ENCODE measurements around the gene TFAM. TPM values are rescaled to one million over a fixed set of nuclear protein-coding genes. Genes with fewer than 3 reads are reported as not detected.
A peak's percentile ranks its signal among the peaks of the same experiment; 100 is the strongest.
"Not testable (repeated sequence)": the region's sequence is repeated elsewhere in the genome, so short reads cannot be mapped to it uniquely, and the experiment has no call there.

TFAM gene
- total RNA-seq, 1 donor from 2014 or later = 33.3 TPM

GRCh38 chr10:58372607-58373441 lies 12.4 kb upstream of the TFAM start:
- no peak for DNase-seq (ENCODE audit: low read depth)

GRCh38 chr10:58373442-58373827 lies 11.8 kb upstream of the TFAM start:
- peak; percentile 85 for DNase-seq (ENCODE audit: low read depth)

- no peak for DNase-seq (ENCODE audit: low read depth)
Measured at GRCh38 chr10:58382489-58382995, 2.7 kb upstream of the TFAM start.

GRCh38 chr10:58384095-58384494 lies 1.1 kb upstream of the TFAM start:
- peak; percentile 32 for DNase-seq (ENCODE audit: low read depth)

- DNase-seq (ENCODE audit: low read depth) = peak; percentile 12
Measured at GRCh38 chr10:58384544-58384998, 639 bp upstream of the TFAM start.

- peak; percentile 11 for DNase-seq (ENCODE audit: low read depth)
Measured at GRCh38 chr10:58385784-58386112, 538 bp downstream of the TFAM start.

- DNase-seq (ENCODE audit: low read depth) = no peak
Measured at GRCh38 chr10:58389024-58389423, 3.8 kb downstream of the TFAM start.

- DNase-seq (ENCODE audit: low read depth) = peak; percentile 18
Measured at GRCh38 chr10:58393317-58393716, 8.1 kb downstream of the TFAM start.

GRCh38 chr10:58394471-58394870 lies 9.3 kb downstream of the TFAM start:
- no peak for DNase-seq (ENCODE audit: low read depth)

- DNase-seq (ENCODE audit: low read depth) = no peak
Measured at GRCh38 chr10:58396057-58396456, 10.8 kb downstream of the TFAM start.

- no peak for DNase-seq (ENCODE audit: low read depth)
Measured at GRCh38 chr10:58397830-58398229, 12.6 kb downstream of the TFAM start.

GRCh38 chr10:58399410-58399809 lies 14.2 kb downstream of the TFAM start:
- peak; percentile 35 for DNase-seq (ENCODE audit: low read depth)

GRCh38 chr10:58400609-58401008 lies 15.4 kb downstream of the TFAM start:
- DNase-seq (ENCODE audit: low read depth) = no peak

- no peak for DNase-seq (ENCODE audit: low read depth)
Measured at GRCh38 chr10:58404001-58404400, 18.8 kb downstream of the TFAM start.

GRCh38 chr10:58409956-58410610 lies 24.9 kb downstream of the TFAM start:
- no peak for DNase-seq (ENCODE audit: low read depth)

GRCh38 chr10:58412502-58412961 lies 27.3 kb downstream of the TFAM start:
- peak; percentile 91 for DNase-seq (ENCODE audit: low read depth)

- peak; percentile 92 for DNase-seq (ENCODE audit: low read depth)
Measured at GRCh38 chr10:58414270-58415041, 29.2 kb downstream of the TFAM start.

GRCh38 chr10:58415757-58416156 lies 30.5 kb downstream of the TFAM start:
- no peak for DNase-seq (ENCODE audit: low read depth)

GRCh38 chr10:58417902-58418301 lies 32.7 kb downstream of the TFAM start:
- DNase-seq (ENCODE audit: low read depth) = not testable (repeated sequence)

GRCh38 chr10:58424176-58424575 lies 39.0 kb downstream of the TFAM start:
- peak; percentile 73 for DNase-seq (ENCODE audit: low read depth)

- not testable (repeated sequence) for DNase-seq (ENCODE audit: low read depth)
Measured at GRCh38 chr10:58428436-58428835, 43.2 kb downstream of the TFAM start.

- peak; percentile 60 for DNase-seq (ENCODE audit: low read depth)
Measured at GRCh38 chr10:58431903-58432302, 46.7 kb downstream of the TFAM start.
